VCaP (cell line): ENCODE data around the gene IRF7.

ENCODE experiments used
- H3K27ac ChIP-seq: fragments of 450-650 bp; 2 replicates; pipeline ENCODE4 v1.5.1; 2017
- CTCF ChIP-seq: fragments of 450-650 bp; conservative IDR thresholded peaks from 2 replicates; pipeline ENCODE4 v1.5.1; 2017; ENCODE audit warnings: mild to moderate bottlenecking, moderate library complexity

Gene IRF7

GRCh38 chr11:629237-629583 is 13.5 kb upstream of the IRF7 start:
- H3K27ac ChIP-seq, result no peak overlapping the region
- TF ChIP-seq CTCF, result no peak

DNA sequence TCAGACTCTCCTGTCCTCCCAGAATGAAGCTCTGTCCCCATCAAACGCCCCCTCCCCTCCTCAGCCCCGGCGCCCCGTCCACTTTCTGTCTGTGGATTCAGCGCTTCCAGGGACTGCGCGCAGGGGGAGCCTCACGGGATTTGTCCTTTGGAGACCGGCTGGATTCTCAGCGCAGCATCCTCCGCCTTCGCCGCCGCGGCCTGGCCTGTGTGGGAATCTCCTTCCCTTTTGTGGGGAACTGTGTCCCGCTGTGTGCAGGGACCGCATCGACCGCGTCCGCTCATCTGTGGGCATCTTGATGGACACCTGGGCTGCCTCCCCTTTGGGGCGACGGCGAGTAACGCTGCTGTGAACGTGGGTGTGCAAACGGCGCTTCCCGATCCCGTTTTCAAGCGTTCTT is 12.3 kb upstream of the IRF7 start:
- TF ChIP-seq CTCF, result no peak
- H3K27ac ChIP-seq, result no peak overlapping the region

DNA sequence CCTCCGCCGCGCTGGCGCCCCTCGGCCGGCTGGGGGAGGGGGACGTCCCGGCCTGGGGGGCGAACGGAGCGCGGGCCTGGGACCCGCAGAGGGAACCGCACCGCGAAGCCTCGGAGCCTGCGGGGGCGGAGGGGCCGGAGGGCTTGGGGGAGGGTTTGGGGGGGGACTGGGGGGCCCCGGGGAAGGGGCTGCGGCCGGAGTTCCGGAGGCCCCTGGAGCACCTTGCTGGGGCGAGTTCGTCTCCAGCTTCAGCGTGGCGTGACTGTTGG is 11.5 kb upstream of the IRF7 start:
- TF ChIP-seq CTCF, result no peak

GRCh38 chr11:626475-627307 is 10.9 kb upstream of the IRF7 start, which contains the start of gene SCT:
SCT (minus strand) TSS chr11:627181; CDS start chr11:627143, 38 bp downstream.
- no peak within 1 kb of the TSS for H3K27ac ChIP-seq
- TF ChIP-seq CTCF, result no peak

More for the DNA sequence above, 11.5 kb upstream of the IRF7 start:
- no peak overlapping the region for H3K27ac ChIP-seq

GRCh38 chr11:625636-626268 is 10.0 kb upstream of the IRF7 start:
- no peak for TF ChIP-seq CTCF
- no peak overlapping the region for H3K27ac ChIP-seq

DNA sequence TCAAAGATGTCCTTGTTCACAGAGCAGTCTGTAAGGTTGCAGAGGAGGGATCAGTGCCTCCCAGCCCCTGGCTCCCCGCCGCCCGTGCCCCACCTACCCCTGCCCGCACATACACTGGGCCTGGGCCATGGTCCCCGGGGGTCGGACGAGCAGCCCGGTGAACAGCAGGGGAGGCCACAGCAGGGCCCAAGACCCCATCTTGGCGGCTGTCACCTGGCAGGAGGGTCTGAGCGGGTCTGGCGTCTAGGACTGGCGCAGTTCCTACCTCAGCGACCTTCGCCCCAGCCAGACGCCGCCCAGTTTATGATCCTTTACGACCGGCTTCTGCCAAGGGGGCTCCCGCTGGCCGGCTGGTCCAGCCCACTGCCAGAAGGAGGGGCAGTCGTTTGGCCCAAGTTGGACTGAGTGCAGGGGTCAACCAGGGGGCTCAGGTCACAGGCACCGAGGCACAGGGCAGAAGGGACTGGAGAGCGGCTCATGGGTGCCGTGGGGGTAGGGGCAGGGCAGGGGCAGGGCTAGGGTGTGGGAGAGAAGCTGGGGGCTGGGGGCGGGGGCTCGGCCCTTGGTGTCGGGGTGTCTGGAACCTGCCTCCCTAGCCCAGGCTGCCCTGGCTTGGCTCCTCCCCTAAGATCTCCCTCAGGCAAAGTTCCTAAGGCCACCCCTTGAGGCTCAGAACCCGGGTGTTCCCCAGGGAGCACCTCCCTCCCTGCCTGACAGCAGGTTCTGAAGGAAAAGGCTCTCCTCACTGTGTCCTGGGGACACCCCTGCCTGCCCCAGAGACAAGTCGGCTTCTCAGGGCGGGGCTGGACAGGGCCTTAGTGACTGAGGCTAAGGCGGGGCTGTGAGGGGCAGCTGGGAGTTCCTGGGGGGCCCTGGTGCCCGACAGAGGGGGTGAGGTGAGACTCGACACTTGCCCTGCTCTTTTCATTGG is 9.2 kb upstream of the IRF7 start, which contains the start of gene CDHR5:
Gene CDHR5 (minus strand): TSS at position 251 of the 931 bp plus-strand sequence. CDS start 53 bp downstream, at position 198.
- no peak within 1 kb of the TSS for H3K27ac ChIP-seq
- TF ChIP-seq CTCF, result no peak
